Breast epithelium (tissue), 3 donors: ENCODE measurements around the gene TMEM108.

Experiments used
- POLR2A ChIP-seq: fragments of 450-650 bp; IDR thresholded peaks from one replicate; pipeline ENCODE4 v1.6.1; 2016; ENCODE audit warnings: antibody characterized with exemption, mild to moderate bottlenecking, moderate library complexity
- TF ChIP-seq, protein P1 (sequence below), 3 donors: fragments of 450-650 bp; IDR thresholded peaks; one replicate each; pipeline ENCODE4 v1.5.1; 2016 to 2017; ENCODE audit warnings: antibody characterized with exemption in 3 of 3, mild to moderate bottlenecking in 3 of 3, moderate library complexity in 3 of 3

DNA sequence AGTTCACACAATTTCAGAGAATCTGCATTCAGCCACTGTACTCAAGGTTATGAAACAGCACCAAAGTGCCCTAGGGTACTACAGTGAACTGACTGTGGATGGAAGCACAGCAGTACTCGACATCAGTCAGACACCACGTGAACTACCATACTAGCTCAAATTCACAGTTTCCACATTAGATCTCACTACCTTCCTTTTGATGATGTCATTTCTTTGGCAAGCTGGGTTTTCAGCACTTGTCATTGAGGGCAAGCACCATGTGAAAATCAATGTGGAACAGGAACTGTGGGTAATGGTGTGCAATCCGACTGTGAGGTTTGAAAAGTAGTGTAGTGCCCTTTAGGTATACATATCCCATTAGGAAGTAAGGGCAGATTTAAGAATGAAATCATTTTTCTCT lies 251.1 kb downstream of the TMEM108 start:
- TF ChIP-seq, protein P1, sequence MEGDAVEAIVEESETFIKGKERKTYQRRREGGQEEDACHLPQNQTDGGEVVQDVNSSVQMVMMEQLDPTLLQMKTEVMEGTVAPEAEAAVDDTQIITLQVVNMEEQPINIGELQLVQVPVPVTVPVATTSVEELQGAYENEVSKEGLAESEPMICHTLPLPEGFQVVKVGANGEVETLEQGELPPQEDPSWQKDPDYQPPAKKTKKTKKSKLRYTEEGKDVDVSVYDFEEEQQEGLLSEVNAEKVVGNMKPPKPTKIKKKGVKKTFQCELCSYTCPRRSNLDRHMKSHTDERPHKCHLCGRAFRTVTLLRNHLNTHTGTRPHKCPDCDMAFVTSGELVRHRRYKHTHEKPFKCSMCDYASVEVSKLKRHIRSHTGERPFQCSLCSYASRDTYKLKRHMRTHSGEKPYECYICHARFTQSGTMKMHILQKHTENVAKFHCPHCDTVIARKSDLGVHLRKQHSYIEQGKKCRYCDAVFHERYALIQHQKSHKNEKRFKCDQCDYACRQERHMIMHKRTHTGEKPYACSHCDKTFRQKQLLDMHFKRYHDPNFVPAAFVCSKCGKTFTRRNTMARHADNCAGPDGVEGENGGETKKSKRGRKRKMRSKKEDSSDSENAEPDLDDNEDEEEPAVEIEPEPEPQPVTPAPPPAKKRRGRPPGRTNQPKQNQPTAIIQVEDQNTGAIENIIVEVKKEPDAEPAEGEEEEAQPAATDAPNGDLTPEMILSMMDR (IDR thresholded peaks at IDR 0.05): no peak
- no peak for TF ChIP-seq POLR2A
